HepG2 (cell line): Measurements from ENCODE around the gene AUTS2.

Experiments used
- AKNA ChIP-seq: sonication (generic); formaldehyde crosslinking; IDR thresholded peaks from 2 replicates; pipeline ENCODE4 v1.4.0; 2020; ENCODE audit warnings: missing genetic modification reagents, borderline replicate concordance
- NR2C2 ChIP-seq: sonication (generic); formaldehyde crosslinking; IDR thresholded peaks from 2 replicates; pipeline ENCODE4 v1.4.0; 2020; ENCODE audit warnings: missing genetic modification reagents, mild to moderate bottlenecking, moderate library complexity, borderline replicate concordance
- ZFP41 ChIP-seq: sonication (generic); formaldehyde crosslinking; IDR thresholded peaks from 2 replicates; pipeline ENCODE4 v1.4.0; 2020; ENCODE audit warnings: mild to moderate bottlenecking, missing genetic modification reagents, borderline replicate concordance
- TF ChIP-seq, protein P1 (sequence below): sonication (generic); formaldehyde crosslinking; IDR thresholded peaks from 2 replicates; pipeline ENCODE4 v1.4.0; 2020; ENCODE audit warnings: missing genetic modification reagents

DNA sequence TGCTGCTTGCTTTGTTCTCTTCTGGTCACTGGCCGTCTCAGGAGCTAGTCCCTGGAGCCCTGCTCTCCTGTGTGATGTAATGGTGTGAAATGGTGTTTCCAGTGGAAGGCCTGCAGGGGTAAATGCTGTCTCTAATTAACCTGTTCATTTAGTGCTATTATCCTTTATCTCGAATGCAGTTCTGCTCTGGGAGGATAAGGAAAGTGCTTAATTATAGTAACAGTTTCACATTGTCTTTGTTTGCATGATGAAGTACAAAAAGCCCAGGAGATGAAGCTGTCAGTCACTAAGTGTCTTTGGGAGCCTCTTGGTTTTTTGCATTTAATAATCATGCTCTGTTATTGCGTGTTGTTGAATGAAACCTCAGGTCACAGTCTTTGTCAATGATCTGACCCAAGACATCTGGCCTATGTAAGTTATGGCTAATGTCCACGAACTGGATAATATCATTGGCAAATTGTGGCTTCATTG, 778.3 kb downstream of the AUTS2 start:
- TF ChIP-seq ZFP41 (CRISPR knock-in tag) (no peak), AKNA (no peak), NR2C2 (CRISPR knock-in tag) (no peak)
- TF ChIP-seq, protein P1, sequence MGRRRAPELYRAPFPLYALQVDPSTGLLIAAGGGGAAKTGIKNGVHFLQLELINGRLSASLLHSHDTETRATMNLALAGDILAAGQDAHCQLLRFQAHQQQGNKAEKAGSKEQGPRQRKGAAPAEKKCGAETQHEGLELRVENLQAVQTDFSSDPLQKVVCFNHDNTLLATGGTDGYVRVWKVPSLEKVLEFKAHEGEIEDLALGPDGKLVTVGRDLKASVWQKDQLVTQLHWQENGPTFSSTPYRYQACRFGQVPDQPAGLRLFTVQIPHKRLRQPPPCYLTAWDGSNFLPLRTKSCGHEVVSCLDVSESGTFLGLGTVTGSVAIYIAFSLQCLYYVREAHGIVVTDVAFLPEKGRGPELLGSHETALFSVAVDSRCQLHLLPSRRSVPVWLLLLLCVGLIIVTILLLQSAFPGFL (CRISPR knock-in tag), result no peak
